GM12878 (cell line): ENCODE data around the gene ELL. TPM values are rescaled to one million over a fixed set of nuclear protein-coding genes. Genes with fewer than 3 reads are reported as not detected.

Source experiments
- ATAC-seq: fragments of 200-7000 bp; cut with Tn5 transposase; 3 replicates; pipeline ENCODE4 v1.9.1; 2020; ENCODE audit warnings: mild to moderate bottlenecking, moderate library complexity
- BruUV-seq: library from RNA; stranded (reverse); fragments of 400-500 nt; replicated peaks from 2 replicates; lab custom pipeline; 2021; lab: Mats Ljungman, UMichigan
- CTCF ChIA-PET: fragments of 300-600 bp; sonication (Branson Sonifier 250); formaldehyde crosslinking; extraction: SDS; loops from one replicate; lab custom pipeline; 2021; ENCODE audit warnings: inconsistent platforms; lab: Yijun Ruan, JAX
- POLR2A ChIA-PET: fragments of 350-600 bp; formaldehyde crosslinking; extraction: SDS; loops from one replicate; lab custom pipeline; 2021; ENCODE audit warnings: inconsistent platforms; lab: Charles Lee
- RAD21 ChIA-PET: fragments of 300-600 bp; sonication (Branson Sonifier 250); formaldehyde crosslinking; loops from one replicate; lab custom pipeline; 2023; ENCODE audit warnings: antibody characterized with exemption; ENCODE audit not compliant: unreplicated experiment; lab: Charles Lee
- SMC1A ChIA-PET: fragments of 300-600 bp; sonication (Branson Sonifier 250); formaldehyde crosslinking; loops from one replicate; lab custom pipeline; 2023; ENCODE audit not compliant: unreplicated experiment, uncharacterized antibody; lab: Charles Lee
- DNase-seq: peaks from one replicate; pipeline ENCODE4 v3.0.0-alpha.2; 2011; ENCODE audit warnings: low read depth, low spot score
- FAIRE-seq: peaks from 3 replicates; lab custom pipeline; 2011; peaks lifted over from hg19 to GRCh38; lab: Jason Lieb, UNC
- H2AFZ ChIP-seq: 2 replicates; pipeline ENCODE4 v1.6.0; 2011; ENCODE audit warnings: low read depth, low read length, control low read depth; ENCODE audit not compliant: control insufficient read depth
- H3K27ac ChIP-seq: 2 replicates; pipeline ENCODE4 v1.5.1; 2011; ENCODE audit warnings: control low read depth; ENCODE audit not compliant: control insufficient read depth, insufficient read depth
- H3K27me3 ChIP-seq, 2 experiments: replicated peaks in 1 of 2; 2 replicates each; pipeline versions ENCODE4 v1.6.0 to v1.6.1; 2011; ENCODE audit warnings: low read length in 1 of 2; ENCODE audit not compliant: control insufficient read depth in 2 of 2, insufficient read depth in 2 of 2
- H3K36me3 ChIP-seq, 2 experiments: 2 replicates each; pipeline ENCODE4 v1.5.1; 2011; ENCODE audit warnings: low read length in 1 of 2; ENCODE audit not compliant: control insufficient read depth in 2 of 2, insufficient read depth in 2 of 2
- H3K4me1 ChIP-seq: 2 replicates; pipeline ENCODE4 v1.6.1; 2011; ENCODE audit warnings: mild to moderate bottlenecking, low read length, moderate library complexity, mixed read lengths; ENCODE audit not compliant: control insufficient read depth, insufficient read depth
- H3K4me2 ChIP-seq: 2 replicates; pipeline ENCODE4 v1.6.0; 2011; ENCODE audit warnings: control low read depth; ENCODE audit not compliant: control insufficient read depth, insufficient read depth
- H3K4me3 ChIP-seq: fragments of 200-600 bp; sonication (generic); 2 replicates; pipeline ENCODE4 v1.5.1; 2016
- H3K79me2 ChIP-seq: 2 replicates; pipeline ENCODE4 v1.6.0; 2011; ENCODE audit warnings: low read length; ENCODE audit not compliant: control insufficient read depth, insufficient read depth
- H3K9ac ChIP-seq: 2 replicates; pipeline ENCODE4 v1.8.0; 2011; ENCODE audit warnings: low read length, control low read depth, mixed read lengths; ENCODE audit not compliant: control insufficient read depth, insufficient read depth
- H3K9me3 ChIP-seq: replicated peaks from 3 replicates; pipeline ENCODE4 v1.5.1; 2011; ENCODE audit warnings: mild to moderate bottlenecking, low read length; ENCODE audit not compliant: control insufficient read depth, insufficient read depth
- H4K20me1 ChIP-seq: 2 replicates; pipeline ENCODE4 v1.6.0; 2011; ENCODE audit not compliant: control insufficient read depth, insufficient read depth
- CREB1 ChIP-seq: IDR thresholded peaks from 2 replicates; pipeline ENCODE4 v1.6.1; 2012; ENCODE audit warnings: low read depth, mild to moderate bottlenecking, inconsistent platforms
- ETV6 ChIP-seq, 2 experiments: fragments of 450-650 bp in 1 of 2; IDR thresholded peaks in 1 of 2; conservative IDR thresholded peaks in 1 of 2; 2 replicates each; pipeline ENCODE4 v1.6.1; 2014; ENCODE audit warnings: antibody characterized with exemption in 1 of 2, borderline replicate concordance in 1 of 2, low read depth in 1 of 2, mild to moderate bottlenecking in 1 of 2, moderate library complexity in 1 of 2
- GATAD2B ChIP-seq: fragments of 450-650 bp; conservative IDR thresholded peaks from 2 replicates; pipeline ENCODE4 v1.6.1; 2017; ENCODE audit warnings: low read depth, mild to moderate bottlenecking, moderate library complexity
- RUNX3 ChIP-seq: IDR thresholded peaks from 2 replicates; pipeline ENCODE4 v1.6.1; 2012; ENCODE audit warnings: low read length, inconsistent platforms
- SREBF2 ChIP-seq: IDR thresholded peaks from 2 replicates; pipeline ENCODE4 v1.6.1; 2012; ENCODE audit warnings: mild to moderate bottlenecking, low read length
- YY1 ChIP-seq: IDR thresholded peaks from 2 replicates; pipeline ENCODE4 v1.6.1; 2011; ENCODE audit warnings: low read depth, mild to moderate bottlenecking, low read length
- ZBED1 ChIP-seq: IDR thresholded peaks from 2 replicates; pipeline ENCODE4 v1.6.1; 2016; ENCODE audit warnings: borderline replicate concordance
- WGBS: methylation state at CpG from one replicate; pipeline ENCODE4 v1.1.6; 2016; ENCODE audit warnings: low lambda C conversion rate; ENCODE audit not compliant: insufficient replicate concordance, insufficient coverage; ENCODE audit errors: missing lambda C conversion rate; 5-methylcytosine and 5-hydroxymethylcytosine counted together
- in situ Hi-C: fragments of 300-500 bp; cut with MboI; formaldehyde crosslinking; loops from 9 replicates; pipeline ENCODE4 v1.14.3; 2018; ENCODE audit warnings: mixed read lengths
- intact Hi-C: fragments of 100-400 bp; cut with micrococcal nuclease; formaldehyde crosslinking; loops from one replicate; pipeline ENCODE4 v1.14.2; 2022; ENCODE audit not compliant: unreplicated experiment
- polyA plus RNA-seq, 11 experiments: library from polyadenylated mRNA; depleted of rRNA in 4 of 11; unstranded in 6 of 11; stranded (reverse) in 5 of 11; fragments of >200 nt; fragmentation: Nextera tagmentation in 4 of 11; fragmentation: Illumina TruSeq in 1 of 11; extraction: Ambion mirVana in 4 of 11; extraction: Trizol in 1 of 11; gene quantifications; 1 replicate in 1 of 11; 2 replicates in 10 of 11; pipeline versions ENCODE4 v1.2.1 to v1.2.3, GENCODE V29; 2011 to 2016; ENCODE audit warnings: inconsistent platforms in 2 of 11, missing spikeins in 2 of 11, low read depth in 1 of 11
- total RNA-seq, 4 experiments: library from RNA; depleted of rRNA in 3 of 4; stranded (reverse); fragments of >200 nt in 3 of 4; fragmentation: Illumina TruSeq in 1 of 4; extraction: Trizol in 1 of 4; gene quantifications; 2 replicates each; pipeline versions ENCODE4 v1.2.1 to v1.2.3, GENCODE V29; 2013 to 2021
- TF ChIP-seq, protein P1 (sequence below): fragments of 450-650 bp; formaldehyde crosslinking; IDR thresholded peaks from 2 replicates; pipeline ENCODE4 v1.4.0; 2022; ENCODE audit warnings: mild to moderate bottlenecking, moderate library complexity
- TF ChIP-seq, protein P2 (sequence below): IDR thresholded peaks from 2 replicates; pipeline ENCODE4 v1.6.1; 2012; ENCODE audit warnings: mild to moderate bottlenecking, low read depth, low read length
- TF ChIP-seq, protein P3 (sequence below): fragments of 450-650 bp; formaldehyde crosslinking; IDR thresholded peaks from 2 replicates; pipeline ENCODE4 v1.5.0; 2022; ENCODE audit warnings: mild to moderate bottlenecking, missing genetic modification characterization
- TF ChIP-seq, protein P4 (sequence below): IDR thresholded peaks from 2 replicates; pipeline ENCODE4 v1.6.1; 2011; ENCODE audit warnings: low read depth, low read length, improper control_type of control experiment, borderline replicate concordance

The ELL gene
- total and polyA plus RNA-seq, 10 of the 15 experiments (the other 5 are each of a cell fraction or from before 2014, with no cell fraction given): 0.91 to 25.0 (median 9.1) TPM

DNA sequence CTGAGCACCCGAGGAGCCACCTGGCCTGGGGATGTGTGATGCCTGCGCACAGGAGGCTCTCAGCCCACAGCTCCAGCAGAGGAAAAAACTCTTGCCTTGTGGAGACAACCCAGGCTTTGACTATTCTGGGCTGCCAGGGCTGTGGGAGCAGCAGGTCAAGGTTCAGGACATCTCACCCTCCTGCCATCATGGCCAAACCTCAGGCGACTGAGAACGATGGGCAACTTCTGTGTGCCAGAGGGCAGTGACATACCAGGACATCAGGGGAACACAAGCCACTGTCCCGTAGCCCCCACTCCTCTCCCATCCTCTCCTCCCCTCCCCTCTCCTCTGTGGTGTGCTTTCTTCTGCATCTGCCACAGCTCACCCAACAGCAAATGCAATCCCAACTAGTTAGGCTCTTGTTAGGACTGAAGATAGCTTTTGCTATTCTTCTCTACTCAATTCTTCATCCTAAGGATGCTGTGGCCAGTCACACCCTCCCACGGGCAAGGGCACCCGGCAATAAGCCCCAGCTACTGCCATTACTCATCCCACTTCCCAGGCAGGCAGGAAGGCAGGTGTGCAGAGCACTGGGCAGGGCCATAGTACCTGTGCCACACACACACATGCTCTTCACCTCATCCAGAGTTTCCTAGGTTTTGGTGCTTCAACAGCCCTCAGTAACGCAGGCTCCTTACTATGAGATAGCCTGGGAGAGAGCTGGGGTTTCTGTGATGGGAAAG is 16.8 kb downstream of the ELL start:
- Histone ChIP-seq H3K36me3 (peaks cover 2 to 5% of the 10 kb centered on the region in 2 experiments; a peak in 3 of 4 replicates), H4K20me1 (peaks cover 20% of the 10 kb centered on the region), H3K79me2 (peaks cover 91% of the 10 kb centered on the region), H3K4me2 (no peak overlapping the region), H3K27me3 (no peaks in the 10 kb centered on the region), H3K27ac (no peak overlapping the region), H3K4me1 (peaks cover 35% of the 10 kb centered on the region), H3K4me3 (no peak overlapping the region), H3K9me3 (no peaks in the 10 kb centered on the region), H3K9ac (no peak overlapping the region), H2AFZ (no peak overlapping the region)
- CTCF ChIA-PET: interaction anchor here (1.6 to 2.1 kb wide), 2 partner anchors 14 to 16 kb away, joined by 3 to 9 read pairs; no protein-coding TSS in a partner anchor
- ATAC-seq (no peak; the same call in 1 of the 3 replicates), DNase-seq (no peak), FAIRE-seq (no peak)
- SMC1A ChIA-PET: interaction anchor here (0.7 kb wide), 1 partner anchor 15 kb away, joined by 3 read pairs; no protein-coding TSS in a partner anchor
- POLR2A ChIA-PET: no interaction called here
- RAD21 ChIA-PET: interaction anchor here (0.6 kb wide), 1 partner anchor 50 kb away, joined by 6 read pairs; no protein-coding TSS in a partner anchor
- in situ Hi-C loops: no loop called here
- 68% methylated on average over 8 of the region's 8 CpGs for WGBS
- BruUV-seq: no TSS peak
- intact Hi-C loops: loop anchor here (5.0 kb wide), 1 partner anchor 33 kb away; no protein-coding TSS in a partner anchor
- TF ChIP-seq ETV6 (conservative IDR thresholded peaks at IDR 0.05 in 1 of 2, IDR thresholded peaks at IDR 0.05 in 1 of 2; ENCODE audit: borderline replicate concordance in 1 of 2, low read depth in 1 of 2) (no peak), ZBED1 (no peak), RUNX3 (no peak), CREB1 (no peak), YY1 (no peak), GATAD2B (no peak), SREBF2 (no peak)
- TF ChIP-seq, protein P1, sequence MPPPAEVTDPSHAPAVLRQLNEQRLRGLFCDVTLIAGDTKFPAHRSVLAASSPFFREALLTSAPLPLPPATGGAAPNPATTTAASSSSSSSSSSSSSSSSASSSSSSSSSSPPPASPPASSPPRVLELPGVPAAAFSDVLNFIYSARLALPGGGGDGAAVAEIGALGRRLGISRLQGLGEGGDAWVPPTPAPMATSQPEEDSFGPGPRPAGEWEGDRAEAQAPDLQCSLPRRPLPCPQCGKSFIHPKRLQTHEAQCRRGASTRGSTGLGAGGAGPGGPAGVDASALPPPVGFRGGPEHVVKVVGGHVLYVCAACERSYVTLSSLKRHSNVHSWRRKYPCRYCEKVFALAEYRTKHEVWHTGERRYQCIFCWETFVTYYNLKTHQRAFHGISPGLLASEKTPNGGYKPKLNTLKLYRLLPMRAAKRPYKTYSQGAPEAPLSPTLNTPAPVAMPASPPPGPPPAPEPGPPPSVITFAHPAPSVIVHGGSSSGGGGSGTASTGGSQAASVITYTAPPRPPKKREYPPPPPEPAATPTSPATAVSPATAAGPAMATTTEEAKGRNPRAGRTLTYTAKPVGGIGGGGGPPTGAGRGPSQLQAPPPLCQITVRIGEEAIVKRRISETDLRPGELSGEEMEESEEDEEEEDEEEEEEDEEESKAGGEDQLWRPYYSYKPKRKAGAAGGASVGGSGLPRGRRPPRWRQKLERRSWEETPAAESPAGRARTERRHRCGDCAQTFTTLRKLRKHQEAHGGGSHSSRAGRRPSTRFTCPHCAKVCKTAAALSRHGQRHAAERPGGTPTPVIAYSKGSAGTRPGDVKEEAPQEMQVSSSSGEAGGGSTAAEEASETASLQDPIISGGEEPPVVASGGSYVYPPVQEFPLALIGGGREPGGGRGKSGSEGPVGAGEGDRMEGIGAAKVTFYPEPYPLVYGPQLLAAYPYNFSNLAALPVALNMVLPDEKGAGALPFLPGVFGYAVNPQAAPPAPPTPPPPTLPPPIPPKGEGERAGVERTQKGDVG (CRISPR knock-in tag): no peak
- TF ChIP-seq, protein P2, sequence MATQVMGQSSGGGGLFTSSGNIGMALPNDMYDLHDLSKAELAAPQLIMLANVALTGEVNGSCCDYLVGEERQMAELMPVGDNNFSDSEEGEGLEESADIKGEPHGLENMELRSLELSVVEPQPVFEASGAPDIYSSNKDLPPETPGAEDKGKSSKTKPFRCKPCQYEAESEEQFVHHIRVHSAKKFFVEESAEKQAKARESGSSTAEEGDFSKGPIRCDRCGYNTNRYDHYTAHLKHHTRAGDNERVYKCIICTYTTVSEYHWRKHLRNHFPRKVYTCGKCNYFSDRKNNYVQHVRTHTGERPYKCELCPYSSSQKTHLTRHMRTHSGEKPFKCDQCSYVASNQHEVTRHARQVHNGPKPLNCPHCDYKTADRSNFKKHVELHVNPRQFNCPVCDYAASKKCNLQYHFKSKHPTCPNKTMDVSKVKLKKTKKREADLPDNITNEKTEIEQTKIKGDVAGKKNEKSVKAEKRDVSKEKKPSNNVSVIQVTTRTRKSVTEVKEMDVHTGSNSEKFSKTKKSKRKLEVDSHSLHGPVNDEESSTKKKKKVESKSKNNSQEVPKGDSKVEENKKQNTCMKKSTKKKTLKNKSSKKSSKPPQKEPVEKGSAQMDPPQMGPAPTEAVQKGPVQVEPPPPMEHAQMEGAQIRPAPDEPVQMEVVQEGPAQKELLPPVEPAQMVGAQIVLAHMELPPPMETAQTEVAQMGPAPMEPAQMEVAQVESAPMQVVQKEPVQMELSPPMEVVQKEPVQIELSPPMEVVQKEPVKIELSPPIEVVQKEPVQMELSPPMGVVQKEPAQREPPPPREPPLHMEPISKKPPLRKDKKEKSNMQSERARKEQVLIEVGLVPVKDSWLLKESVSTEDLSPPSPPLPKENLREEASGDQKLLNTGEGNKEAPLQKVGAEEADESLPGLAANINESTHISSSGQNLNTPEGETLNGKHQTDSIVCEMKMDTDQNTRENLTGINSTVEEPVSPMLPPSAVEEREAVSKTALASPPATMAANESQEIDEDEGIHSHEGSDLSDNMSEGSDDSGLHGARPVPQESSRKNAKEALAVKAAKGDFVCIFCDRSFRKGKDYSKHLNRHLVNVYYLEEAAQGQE: no peak
- TF ChIP-seq, protein P3, sequence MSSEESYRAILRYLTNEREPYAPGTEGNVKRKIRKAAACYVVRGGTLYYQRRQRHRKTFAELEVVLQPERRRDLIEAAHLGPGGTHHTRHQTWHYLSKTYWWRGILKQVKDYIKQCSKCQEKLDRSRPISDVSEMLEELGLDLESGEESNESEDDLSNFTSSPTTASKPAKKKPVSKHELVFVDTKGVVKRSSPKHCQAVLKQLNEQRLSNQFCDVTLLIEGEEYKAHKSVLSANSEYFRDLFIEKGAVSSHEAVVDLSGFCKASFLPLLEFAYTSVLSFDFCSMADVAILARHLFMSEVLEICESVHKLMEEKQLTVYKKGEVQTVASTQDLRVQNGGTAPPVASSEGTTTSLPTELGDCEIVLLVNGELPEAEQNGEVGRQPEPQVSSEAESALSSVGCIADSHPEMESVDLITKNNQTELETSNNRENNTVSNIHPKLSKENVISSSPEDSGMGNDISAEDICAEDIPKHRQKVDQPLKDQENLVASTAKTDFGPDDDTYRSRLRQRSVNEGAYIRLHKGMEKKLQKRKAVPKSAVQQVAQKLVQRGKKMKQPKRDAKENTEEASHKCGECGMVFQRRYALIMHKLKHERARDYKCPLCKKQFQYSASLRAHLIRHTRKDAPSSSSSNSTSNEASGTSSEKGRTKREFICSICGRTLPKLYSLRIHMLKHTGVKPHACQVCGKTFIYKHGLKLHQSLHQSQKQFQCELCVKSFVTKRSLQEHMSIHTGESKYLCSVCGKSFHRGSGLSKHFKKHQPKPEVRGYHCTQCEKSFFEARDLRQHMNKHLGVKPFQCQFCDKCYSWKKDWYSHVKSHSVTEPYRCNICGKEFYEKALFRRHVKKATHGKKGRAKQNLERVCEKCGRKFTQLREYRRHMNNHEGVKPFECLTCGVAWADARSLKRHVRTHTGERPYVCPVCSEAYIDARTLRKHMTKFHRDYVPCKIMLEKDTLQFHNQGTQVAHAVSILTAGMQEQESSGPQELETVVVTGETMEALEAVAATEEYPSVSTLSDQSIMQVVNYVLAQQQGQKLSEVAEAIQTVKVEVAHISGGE (CRISPR knock-in tag): no peak
- TF ChIP-seq, protein P4, sequence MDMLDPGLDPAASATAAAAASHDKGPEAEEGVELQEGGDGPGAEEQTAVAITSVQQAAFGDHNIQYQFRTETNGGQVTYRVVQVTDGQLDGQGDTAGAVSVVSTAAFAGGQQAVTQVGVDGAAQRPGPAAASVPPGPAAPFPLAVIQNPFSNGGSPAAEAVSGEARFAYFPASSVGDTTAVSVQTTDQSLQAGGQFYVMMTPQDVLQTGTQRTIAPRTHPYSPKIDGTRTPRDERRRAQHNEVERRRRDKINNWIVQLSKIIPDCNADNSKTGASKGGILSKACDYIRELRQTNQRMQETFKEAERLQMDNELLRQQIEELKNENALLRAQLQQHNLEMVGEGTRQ: no peak
